Panc1 (cell line): Measurements from ENCODE around the gene MUC22. TPM values are rescaled to one million over a fixed set of nuclear protein-coding genes. Genes with fewer than 3 reads are reported as not detected.
"Not testable (repeated sequence)": the region's sequence is repeated elsewhere in the genome, so short reads cannot be mapped to it uniquely, and the experiment has no call there.

Experiments used
- ATAC-seq: fragments of 200-7000 bp; cut with Tn5 transposase; 2 replicates; pipeline ENCODE4 v1.9.1; 2020; ENCODE audit warnings: mild to moderate bottlenecking, moderate library complexity
- BruUV-seq: library from RNA; stranded (reverse); fragments of 400-500 nt; replicated peaks from 2 replicates; lab custom pipeline; 2021; lab: Mats Ljungman, UMichigan
- CTCF ChIA-PET: fragments of 300-600 bp; sonication (Branson Sonifier 250); formaldehyde crosslinking; loops from one replicate; lab custom pipeline; 2022; ENCODE audit warnings: antibody characterized with exemption; lab: Charles Lee
- POLR2A ChIA-PET: fragments of 300-600 bp; sonication (Branson Sonifier 250); formaldehyde crosslinking; loops from one replicate; lab custom pipeline; 2022; ENCODE audit warnings: antibody characterized with exemption; lab: Charles Lee
- DNase-seq: peaks from one replicate; pipeline ENCODE4 v3.0.0-alpha.2; 2010; ENCODE audit warnings: low read depth, low spot score
- H3K27ac ChIP-seq: 2 replicates; pipeline ENCODE4 v1.5.1; 2011; ENCODE audit warnings: mild to moderate bottlenecking, low read length, inconsistent platforms
- H3K27me3 ChIP-seq: fragments of 200-500 bp; sonication (Bioruptor generic); 2 replicates; pipeline ENCODE4 v1.6.0; 2014; ENCODE audit warnings: low read length, inconsistent platforms; ENCODE audit not compliant: control insufficient read depth, insufficient read depth
- H3K36me3 ChIP-seq: fragments of 200-500 bp; sonication (Bioruptor generic); 2 replicates; pipeline ENCODE4 v1.5.1; 2014; ENCODE audit warnings: inconsistent platforms, mild to moderate bottlenecking, low read length, moderate library complexity; ENCODE audit not compliant: control insufficient read depth, insufficient read depth
- H3K4me1 ChIP-seq: 2 replicates; pipeline ENCODE4 v1.5.1; 2011; ENCODE audit warnings: inconsistent platforms, mild to moderate bottlenecking, low read length, moderate library complexity; ENCODE audit not compliant: control insufficient read depth, insufficient read depth
- H3K4me3 ChIP-seq, 2 experiments: 2 replicates each; pipeline ENCODE4 v1.5.1; 2011 to 2012; ENCODE audit warnings: low read depth in 2 of 2, low read length in 2 of 2, mild to moderate bottlenecking in 2 of 2, inconsistent platforms in 1 of 2, moderate library complexity in 1 of 2
- H3K9me3 ChIP-seq: fragments of 200-500 bp; sonication (Bioruptor generic); 2 replicates; pipeline ENCODE4 v1.5.1; 2014; ENCODE audit warnings: low read depth, mild to moderate bottlenecking, inconsistent platforms, low read length, moderate library complexity; ENCODE audit not compliant: control insufficient read depth, insufficient read depth
- POLR2AphosphoS5 ChIP-seq: IDR thresholded peaks from 2 replicates; pipeline ENCODE4 v1.6.1; 2012; ENCODE audit warnings: mild to moderate bottlenecking, low read depth, low read length, moderate library complexity
- SIN3A ChIP-seq: IDR thresholded peaks from 2 replicates; pipeline ENCODE4 v1.6.1; 2012; ENCODE audit warnings: low read depth, mild to moderate bottlenecking, low read length, moderate library complexity, borderline replicate concordance; ENCODE audit not compliant: insufficient read depth
- TCF7L2 ChIP-seq: IDR thresholded peaks from 2 replicates; pipeline ENCODE4 v1.6.1; 2011; ENCODE audit warnings: mild to moderate bottlenecking, low read depth, low read length, inconsistent platforms
- in situ Hi-C: cut with HindIII; loops from 2 replicates; pipeline ENCODE4 v1.10.0; 2016; ENCODE audit warnings: low sequenced_read_pairs, low pct_unique_long_range_greater_than_20kb
- intact Hi-C: fragments of 100-400 bp; cut with micrococcal nuclease; formaldehyde crosslinking; loops from one replicate; pipeline ENCODE4 v1.10.0; 2022; ENCODE audit not compliant: unreplicated experiment
- total RNA-seq: library from RNA; stranded (reverse); gene quantifications from one replicate; pipeline ENCODE4 v1.2.1, GENCODE V29; 2021; ENCODE audit not compliant: unreplicated experiment
- TF ChIP-seq, protein P1 (sequence below), 2 experiments: IDR thresholded peaks; 2 replicates each; pipeline ENCODE4 v1.6.1; 2011 to 2012; ENCODE audit warnings: low read depth in 2 of 2, control low read depth in 1 of 2, low read length in 1 of 2, mild to moderate bottlenecking in 1 of 2, moderate library complexity in 1 of 2; ENCODE audit not compliant: insufficient read depth in 1 of 2
- TF ChIP-seq, protein P2 (sequence below): fragments of 450-650 bp; IDR thresholded peaks from 2 replicates; pipeline ENCODE4 v1.5.1; 2017; ENCODE audit warnings: mild to moderate bottlenecking

The MUC22 gene
- total RNA-seq, 1 experiment from 2014 or later = not detected

DNA sequence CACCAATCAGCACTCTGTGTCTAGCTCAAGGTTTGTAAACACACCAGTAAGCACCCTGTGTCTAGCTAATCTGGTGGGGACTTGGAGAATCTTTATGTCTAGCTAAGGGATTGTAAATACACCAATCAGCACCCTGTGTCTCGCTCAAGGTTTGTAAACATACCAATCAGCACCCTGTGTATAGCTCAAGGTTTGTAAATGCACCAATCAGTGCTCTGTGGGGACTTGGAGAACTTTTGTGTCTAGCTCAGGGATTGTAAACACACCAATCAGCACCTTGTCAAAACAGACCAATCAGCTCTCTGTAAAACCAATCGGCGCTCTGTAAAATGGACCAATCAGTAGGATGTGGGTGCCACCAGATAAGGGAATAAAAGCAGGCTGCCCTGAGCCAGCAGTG lies 7.2 kb downstream of the MUC22 start:
- H3K4me1 ChIP-seq, ATAC-seq, H3K36me3 ChIP-seq, H3K4me3 ChIP-seq, BruUV-seq, H3K27me3 ChIP-seq, DNase-seq, H3K9me3 ChIP-seq, intact Hi-C loops, POLR2A ChIA-PET, CTCF ChIA-PET, H3K27ac ChIP-seq, in situ Hi-C loops: not testable (repeated sequence)

DNA sequence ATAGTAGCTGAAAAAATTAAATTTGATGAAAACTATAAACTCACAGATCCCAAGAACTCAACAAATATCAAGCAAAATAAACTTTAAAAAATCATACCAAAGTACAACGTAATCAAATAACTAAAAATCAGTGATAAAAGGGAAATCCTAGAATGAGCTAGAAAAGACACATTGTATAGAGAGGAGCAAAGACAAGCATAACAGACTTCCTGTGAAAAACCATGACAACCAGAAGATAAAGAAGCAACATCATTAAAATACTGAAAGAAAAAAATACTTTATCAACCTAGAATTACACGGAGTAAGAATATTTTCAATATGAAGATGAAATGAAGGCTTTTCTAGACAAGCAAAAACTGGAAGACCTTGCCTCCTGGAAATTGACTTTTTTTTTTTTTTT lies 9.8 kb downstream of the MUC22 start:
- Histone ChIP-seq H3K27ac (no peak overlapping the region), H3K9me3 (peaks cover 1% of the 10 kb centered on the region; the same call in 1 of the 2 replicates), H3K4me1 (no peaks in the 10 kb centered on the region), H3K27me3 (no peaks in the 10 kb centered on the region), H3K36me3 (no peaks in the 10 kb centered on the region), H3K4me3 (no peak overlapping the region)
- intact Hi-C loops = no loop called here
- POLR2A ChIA-PET = no interaction called here
- no TSS peak for BruUV-seq
- ATAC-seq (no peak), DNase-seq (no peak)
- TF ChIP-seq SIN3A (no peak), TCF7L2 (no peak), POLR2AphosphoS5 (no peak)
- TF ChIP-seq, protein P1, sequence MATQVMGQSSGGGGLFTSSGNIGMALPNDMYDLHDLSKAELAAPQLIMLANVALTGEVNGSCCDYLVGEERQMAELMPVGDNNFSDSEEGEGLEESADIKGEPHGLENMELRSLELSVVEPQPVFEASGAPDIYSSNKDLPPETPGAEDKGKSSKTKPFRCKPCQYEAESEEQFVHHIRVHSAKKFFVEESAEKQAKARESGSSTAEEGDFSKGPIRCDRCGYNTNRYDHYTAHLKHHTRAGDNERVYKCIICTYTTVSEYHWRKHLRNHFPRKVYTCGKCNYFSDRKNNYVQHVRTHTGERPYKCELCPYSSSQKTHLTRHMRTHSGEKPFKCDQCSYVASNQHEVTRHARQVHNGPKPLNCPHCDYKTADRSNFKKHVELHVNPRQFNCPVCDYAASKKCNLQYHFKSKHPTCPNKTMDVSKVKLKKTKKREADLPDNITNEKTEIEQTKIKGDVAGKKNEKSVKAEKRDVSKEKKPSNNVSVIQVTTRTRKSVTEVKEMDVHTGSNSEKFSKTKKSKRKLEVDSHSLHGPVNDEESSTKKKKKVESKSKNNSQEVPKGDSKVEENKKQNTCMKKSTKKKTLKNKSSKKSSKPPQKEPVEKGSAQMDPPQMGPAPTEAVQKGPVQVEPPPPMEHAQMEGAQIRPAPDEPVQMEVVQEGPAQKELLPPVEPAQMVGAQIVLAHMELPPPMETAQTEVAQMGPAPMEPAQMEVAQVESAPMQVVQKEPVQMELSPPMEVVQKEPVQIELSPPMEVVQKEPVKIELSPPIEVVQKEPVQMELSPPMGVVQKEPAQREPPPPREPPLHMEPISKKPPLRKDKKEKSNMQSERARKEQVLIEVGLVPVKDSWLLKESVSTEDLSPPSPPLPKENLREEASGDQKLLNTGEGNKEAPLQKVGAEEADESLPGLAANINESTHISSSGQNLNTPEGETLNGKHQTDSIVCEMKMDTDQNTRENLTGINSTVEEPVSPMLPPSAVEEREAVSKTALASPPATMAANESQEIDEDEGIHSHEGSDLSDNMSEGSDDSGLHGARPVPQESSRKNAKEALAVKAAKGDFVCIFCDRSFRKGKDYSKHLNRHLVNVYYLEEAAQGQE (IDR thresholded peaks at IDR 0.05; ENCODE audit: insufficient read depth in 1 of 2, low read depth in 2 of 2, low read length in 1 of 2) = no peak
- TF ChIP-seq, protein P2, sequence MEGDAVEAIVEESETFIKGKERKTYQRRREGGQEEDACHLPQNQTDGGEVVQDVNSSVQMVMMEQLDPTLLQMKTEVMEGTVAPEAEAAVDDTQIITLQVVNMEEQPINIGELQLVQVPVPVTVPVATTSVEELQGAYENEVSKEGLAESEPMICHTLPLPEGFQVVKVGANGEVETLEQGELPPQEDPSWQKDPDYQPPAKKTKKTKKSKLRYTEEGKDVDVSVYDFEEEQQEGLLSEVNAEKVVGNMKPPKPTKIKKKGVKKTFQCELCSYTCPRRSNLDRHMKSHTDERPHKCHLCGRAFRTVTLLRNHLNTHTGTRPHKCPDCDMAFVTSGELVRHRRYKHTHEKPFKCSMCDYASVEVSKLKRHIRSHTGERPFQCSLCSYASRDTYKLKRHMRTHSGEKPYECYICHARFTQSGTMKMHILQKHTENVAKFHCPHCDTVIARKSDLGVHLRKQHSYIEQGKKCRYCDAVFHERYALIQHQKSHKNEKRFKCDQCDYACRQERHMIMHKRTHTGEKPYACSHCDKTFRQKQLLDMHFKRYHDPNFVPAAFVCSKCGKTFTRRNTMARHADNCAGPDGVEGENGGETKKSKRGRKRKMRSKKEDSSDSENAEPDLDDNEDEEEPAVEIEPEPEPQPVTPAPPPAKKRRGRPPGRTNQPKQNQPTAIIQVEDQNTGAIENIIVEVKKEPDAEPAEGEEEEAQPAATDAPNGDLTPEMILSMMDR = no peak
- in situ Hi-C loops = no loop called here
- CTCF ChIA-PET = no interaction called here

DNA sequence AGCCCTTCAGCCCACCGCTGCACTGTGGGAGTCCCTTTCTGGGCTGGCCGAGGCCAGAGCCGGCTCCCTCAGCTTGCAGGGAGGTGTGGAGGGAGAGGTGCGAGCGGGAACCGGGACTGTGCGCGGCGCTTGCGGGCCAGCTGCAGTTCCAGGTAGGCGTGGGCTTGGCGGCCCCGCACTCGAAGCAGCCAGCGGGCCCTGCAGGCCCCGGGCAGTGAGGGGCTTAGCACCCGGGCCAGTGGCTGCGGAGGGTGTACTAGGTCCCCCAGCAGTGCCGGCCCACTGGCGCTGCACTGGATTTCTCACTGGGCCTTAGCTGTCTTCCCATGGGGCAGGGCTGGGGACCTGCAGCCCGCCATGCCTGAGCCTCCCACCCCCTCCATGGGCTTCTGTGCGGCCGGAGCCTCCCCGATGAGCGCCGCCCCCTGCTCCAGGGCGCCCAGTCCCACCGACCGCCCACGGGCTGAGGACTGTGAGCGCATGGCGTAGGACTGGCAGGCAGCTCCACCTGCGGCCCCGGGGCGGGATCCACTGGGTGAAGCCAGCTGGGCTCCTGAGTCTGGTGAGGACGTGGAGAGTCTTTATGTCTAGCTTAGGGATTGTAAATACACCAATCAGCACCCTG lies 10.5 kb downstream of the MUC22 start:
- H3K27me3 ChIP-seq, H3K9me3 ChIP-seq, in situ Hi-C loops, ATAC-seq, H3K27ac ChIP-seq, H3K4me3 ChIP-seq, CTCF ChIA-PET, BruUV-seq, intact Hi-C loops, POLR2A ChIA-PET, DNase-seq, H3K36me3 ChIP-seq, H3K4me1 ChIP-seq: not testable (repeated sequence)

DNA sequence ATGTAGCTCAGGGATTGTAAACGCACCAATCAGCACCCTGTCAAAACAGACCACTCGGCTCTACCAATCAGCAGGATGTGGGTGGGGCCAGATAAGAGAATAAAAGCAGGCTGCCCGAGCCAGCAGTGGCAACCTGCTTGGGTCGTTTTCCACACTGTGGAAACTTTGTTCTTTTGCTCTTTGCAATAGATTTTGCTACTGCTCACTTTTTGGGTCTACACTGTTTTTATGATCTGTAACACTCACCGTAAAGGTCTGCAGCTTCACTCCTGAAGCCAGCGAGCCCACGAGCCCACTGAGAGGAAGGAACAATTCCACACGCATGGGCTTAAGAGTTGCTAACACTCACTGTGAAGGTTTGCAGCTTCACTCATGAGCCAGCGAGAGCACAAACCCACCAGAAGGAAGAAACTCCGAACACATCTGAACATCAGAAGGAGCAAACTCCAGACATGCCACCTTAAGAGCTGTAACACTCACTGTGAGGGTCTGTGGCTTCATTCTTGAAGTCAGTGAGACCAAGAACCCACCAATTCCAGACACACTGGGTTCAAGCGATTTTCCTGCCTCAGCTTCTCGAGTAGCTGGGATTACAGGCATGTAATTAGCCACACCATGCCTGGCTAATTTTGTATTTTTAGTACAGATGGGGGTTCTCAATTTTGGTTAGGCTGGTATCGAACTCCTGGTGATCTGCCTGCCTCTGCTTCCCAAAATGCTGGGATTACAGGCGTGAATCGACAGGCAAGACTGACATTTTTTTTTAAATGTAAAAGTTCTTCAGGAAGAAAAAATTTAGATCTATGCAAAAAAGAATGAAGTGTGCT lies 11.6 kb downstream of the MUC22 start:
- H3K27me3 ChIP-seq, DNase-seq, in situ Hi-C loops, H3K36me3 ChIP-seq, POLR2A ChIA-PET, ATAC-seq, H3K4me1 ChIP-seq, H3K4me3 ChIP-seq, H3K27ac ChIP-seq, BruUV-seq, intact Hi-C loops, CTCF ChIA-PET, H3K9me3 ChIP-seq: not testable (repeated sequence)
